Subcutaneous abdominal adipose tissue (tissue), 5 donors: ENCODE data around the gene SENP8.

Experiments
- H3K27ac ChIP-seq: one replicate; pipeline ENCODE4 v1.7.0; 2013; ENCODE audit warnings: low read depth, mild to moderate bottlenecking, inconsistent platforms, low read length, moderate library complexity
- H3K27me3 ChIP-seq, 5 donors: one replicate each; pipeline ENCODE4 v1.7.0; 2013; ENCODE audit warnings: low read length in 5 of 5, inconsistent platforms in 1 of 5; ENCODE audit not compliant: control insufficient read depth in 5 of 5, insufficient read depth in 4 of 5
- H3K36me3 ChIP-seq, 5 donors: one replicate each; pipeline ENCODE4 v1.7.0; 2013; ENCODE audit warnings: low read length in 5 of 5; ENCODE audit not compliant: control insufficient read depth in 5 of 5, insufficient read depth in 5 of 5
- H3K4me1 ChIP-seq, 5 donors: one replicate each; pipeline ENCODE4 v1.7.0; 2013; ENCODE audit warnings: low read length in 5 of 5, mild to moderate bottlenecking in 3 of 5, moderate library complexity in 1 of 5; ENCODE audit not compliant: control insufficient read depth in 5 of 5, insufficient read depth in 5 of 5
- H3K4me3 ChIP-seq, 5 donors: one replicate each; pipeline ENCODE4 v1.7.0; 2013; ENCODE audit warnings: low read length in 5 of 5, low read depth in 1 of 5
- H3K9ac ChIP-seq, 5 donors: one replicate each; pipeline ENCODE4 v1.7.0; 2013; ENCODE audit warnings: low read length in 5 of 5, mild to moderate bottlenecking in 4 of 5, moderate library complexity in 3 of 5
- H3K9me3 ChIP-seq, 5 donors: one replicate each; pipeline ENCODE4 v1.7.0; 2013; ENCODE audit warnings: low read length in 5 of 5; ENCODE audit not compliant: control insufficient read depth in 5 of 5
- donor health status: healthy.
- donor health status: healthy.
- donor health status: healthy.
- donor health status: healthy.
- donor health status: healthy.

The SENP8 gene

DNA sequence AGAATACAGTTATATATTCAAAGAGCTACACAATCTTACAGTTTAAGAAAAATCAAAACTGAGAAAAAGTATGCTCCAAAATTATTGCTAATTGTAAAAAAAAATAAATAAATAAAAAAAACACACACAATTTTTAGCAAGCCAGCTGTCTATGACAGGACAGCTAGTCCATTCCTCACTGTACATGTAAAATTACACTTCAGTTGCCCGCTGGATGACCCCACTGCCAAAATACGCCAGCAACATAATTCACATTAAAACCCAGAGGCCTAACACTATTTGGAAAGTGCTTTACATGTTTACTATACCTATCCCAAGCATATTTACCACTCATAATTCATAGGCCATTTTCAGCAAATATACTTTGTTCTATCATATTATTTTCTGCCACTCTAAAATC lies 6.1 kb upstream of the SENP8 start:
- H3K4me3 ChIP-seq: no peak overlapping the region
- no peak overlapping the region for H3K9ac ChIP-seq
- H3K36me3 ChIP-seq: no peaks in the 10 kb centered on the region
- no peaks in the 10 kb centered on the region for H3K9me3 ChIP-seq
- no peaks in the 10 kb centered on the region for H3K27me3 ChIP-seq
- no peak overlapping the region for H3K27ac ChIP-seq
- H3K4me1 ChIP-seq: peaks cover 0 to 26% (median 13%) of the 10 kb centered on the region in 5 donors

GRCh38 chr15:72112805-72113204 lies 5.4 kb upstream of the SENP8 start:
- Histone ChIP-seq H3K27me3 (no peaks in the 10 kb centered on the region), H3K27ac (no peak overlapping the region), H3K4me3 (no peak overlapping the region), H3K4me1 (peaks cover 0 to 26% (median 15%) of the 10 kb centered on the region in 5 donors), H3K9ac (no peak overlapping the region), H3K36me3 (no peaks in the 10 kb centered on the region), H3K9me3 (no peaks in the 10 kb centered on the region)

- Histone ChIP-seq H3K4me1 (peaks cover 2 to 26% (median 15%) of the 10 kb centered on the region in 5 donors), H3K27ac (no peak overlapping the region), H3K36me3 (no peaks in the 10 kb centered on the region), H3K9ac (no peak overlapping the region), H3K9me3 (no peaks in the 10 kb centered on the region), H3K27me3 (no peaks in the 10 kb centered on the region), H3K4me3 (no peak overlapping the region)
Observed at GRCh38 chr15:72113347-72114031, 4.7 kb upstream of the SENP8 start.

- Histone ChIP-seq H3K27ac (peak overlapping the region; percentile 97), H3K36me3 (no peaks in the 10 kb centered on the region), H3K4me1 (peaks cover 2 to 31% (median 22%) of the 10 kb centered on the region in 5 donors), H3K9ac (peak overlapping the region; percentile 69 to 85 (median 76)), H3K4me3 (peak overlapping the region; percentile 92 to 100 (median 99)), H3K9me3 (no peaks in the 10 kb centered on the region), H3K27me3 (no peaks in the 10 kb centered on the region)
Observed at GRCh38 chr15:72116731-72117485, 1.3 kb upstream of the SENP8 start.

DNA sequence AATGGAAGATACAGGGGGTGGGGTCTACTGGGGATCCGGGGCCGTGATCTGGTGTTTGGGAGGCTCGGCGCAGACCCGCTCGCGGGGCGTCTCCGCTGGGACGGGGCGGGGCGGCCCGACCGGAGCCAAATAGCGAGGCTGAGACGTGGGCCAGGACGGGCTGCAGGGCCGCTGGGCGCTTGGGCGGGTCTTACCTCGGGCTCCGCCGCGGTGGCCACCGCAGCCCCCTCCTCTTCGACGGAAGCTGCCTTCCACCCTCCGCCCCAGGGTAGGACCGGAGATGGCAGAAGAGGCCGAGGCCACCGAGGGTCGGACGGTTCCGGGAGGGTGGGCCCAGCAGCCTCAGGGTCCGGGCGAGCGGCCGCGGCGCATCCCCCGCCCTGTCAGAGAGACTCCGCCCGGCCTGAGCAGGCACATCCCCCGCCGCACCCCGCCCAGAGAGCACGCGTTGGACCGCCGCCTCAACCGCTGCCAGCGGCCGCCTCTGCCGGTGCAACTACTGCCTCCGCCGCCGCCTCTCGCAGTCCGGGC lies 652 bp upstream of the SENP8 start:
- Histone ChIP-seq H3K9me3 (no peaks in the 10 kb centered on the region), H3K4me3 (peak overlapping the region; percentile 92 to 100 (median 99)), H3K4me1 (peaks cover 2 to 27% (median 22%) of the 10 kb centered on the region in 5 donors), H3K9ac (peak overlapping the region in 4 of 5 donors; percentile 69 to 83 (median 76)), H3K27ac (peak overlapping the region; percentile 97), H3K27me3 (no peaks in the 10 kb centered on the region), H3K36me3 (no peaks in the 10 kb centered on the region)

DNA sequence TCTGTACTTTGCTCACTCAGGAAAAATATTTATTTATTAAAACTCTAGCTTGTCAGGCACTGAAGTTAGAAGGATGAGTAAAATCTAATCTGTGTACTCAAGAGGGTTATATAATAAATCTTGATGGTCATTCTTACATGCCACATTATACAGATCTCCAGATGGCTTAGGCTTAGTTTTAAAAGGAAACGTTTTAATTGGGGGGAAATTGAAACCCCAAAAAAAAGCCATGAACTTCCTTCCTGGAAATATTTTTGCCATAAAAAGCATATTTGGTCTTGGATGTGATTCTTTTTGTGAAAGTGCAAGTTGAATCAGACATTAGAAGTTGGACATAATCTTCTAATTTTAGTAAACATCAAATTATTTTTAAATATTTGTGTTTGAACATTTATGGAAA lies 6.0 kb downstream of the SENP8 start:
- Histone ChIP-seq H3K9ac (no peak overlapping the region), H3K9me3 (no peaks in the 10 kb centered on the region), H3K4me1 (peaks cover 0 to 2% (median 0%) of the 10 kb centered on the region in 5 donors), H3K27me3 (no peaks in the 10 kb centered on the region), H3K36me3 (no peaks in the 10 kb centered on the region), H3K4me3 (no peak overlapping the region), H3K27ac (no peak overlapping the region)

DNA sequence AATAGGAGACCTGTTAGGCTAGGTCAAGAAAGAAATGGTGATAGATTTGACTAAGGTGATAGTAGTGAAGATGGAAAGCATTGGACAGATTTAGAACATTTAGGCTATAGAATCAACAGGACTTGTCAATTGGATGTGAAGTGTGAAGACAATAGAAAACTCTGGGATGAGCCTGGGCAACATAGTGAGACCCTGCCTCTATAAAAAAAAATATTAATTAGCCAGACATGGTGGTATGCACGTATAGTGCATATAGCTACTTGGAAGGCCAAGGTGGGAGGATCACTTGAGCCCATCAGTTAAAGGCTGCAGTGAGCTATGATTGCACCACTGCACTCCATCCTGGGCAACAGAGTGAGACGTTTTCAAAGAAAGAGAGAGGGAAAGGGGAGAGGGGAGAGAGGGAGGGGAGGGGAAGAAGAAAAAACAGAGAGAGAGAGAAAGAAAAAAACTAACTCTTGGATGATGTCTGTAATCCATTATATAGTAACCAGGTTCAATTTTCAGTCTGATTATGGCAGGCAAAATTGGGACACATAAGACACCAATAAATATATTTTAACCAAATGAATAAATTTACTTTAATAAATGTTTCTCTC lies 9.6 kb downstream of the SENP8 start:
- Histone ChIP-seq H3K4me3 (no peak overlapping the region), H3K27me3 (no peaks in the 10 kb centered on the region), H3K36me3 (no peaks in the 10 kb centered on the region), H3K27ac (no peak overlapping the region), H3K9ac (no peak overlapping the region), H3K4me1 (peaks cover 0 to 2% (median 0%) of the 10 kb centered on the region in 5 donors), H3K9me3 (no peaks in the 10 kb centered on the region)

DNA sequence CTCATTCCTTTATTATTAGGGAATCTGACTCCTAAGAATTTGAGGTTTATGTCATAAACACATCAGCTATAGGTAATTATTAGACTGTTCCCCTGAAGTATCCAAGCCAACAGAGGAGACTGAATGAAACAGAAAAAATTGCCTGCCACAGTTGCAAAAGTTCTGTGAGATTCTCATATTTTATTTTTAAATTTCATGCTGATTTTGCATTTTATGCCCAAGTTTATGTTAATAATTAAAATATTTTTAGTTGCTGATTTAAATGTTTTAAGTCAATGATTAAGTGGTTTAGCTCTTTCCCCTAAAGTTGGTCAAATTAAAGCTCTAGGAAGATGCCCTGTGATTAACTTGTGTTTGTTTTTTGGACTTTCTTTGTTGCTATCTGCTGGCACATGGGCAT lies 10.2 kb downstream of the SENP8 start:
- Histone ChIP-seq H3K27me3 (no peaks in the 10 kb centered on the region), H3K4me3 (no peak overlapping the region), H3K27ac (no peak overlapping the region), H3K9me3 (no peaks in the 10 kb centered on the region), H3K36me3 (no peaks in the 10 kb centered on the region), H3K4me1 (peaks cover 0 to 2% (median 0%) of the 10 kb centered on the region in 5 donors), H3K9ac (no peak overlapping the region)

- no peaks in the 10 kb centered on the region for H3K27me3 ChIP-seq
- H3K4me3 ChIP-seq: no peak overlapping the region
- H3K4me1 ChIP-seq: no peaks in the 10 kb centered on the region
- no peak overlapping the region for H3K9ac ChIP-seq
- H3K27ac ChIP-seq: no peak overlapping the region
- no peaks in the 10 kb centered on the region for H3K9me3 ChIP-seq
- H3K36me3 ChIP-seq: no peaks in the 10 kb centered on the region
Observed at GRCh38 chr15:72130272-72130671, 12.1 kb downstream of the SENP8 start.

- no peak overlapping the region for H3K27ac ChIP-seq
- no peaks in the 10 kb centered on the region for H3K36me3 ChIP-seq
- H3K9me3 ChIP-seq: no peaks in the 10 kb centered on the region
- H3K27me3 ChIP-seq: no peaks in the 10 kb centered on the region
- no peaks in the 10 kb centered on the region for H3K4me1 ChIP-seq
- H3K4me3 ChIP-seq: no peak overlapping the region
- no peak overlapping the region for H3K9ac ChIP-seq
Observed at GRCh38 chr15:72131922-72132321, 13.7 kb downstream of the SENP8 start.
